Endothelial cell of umbilical vein (primary cell): ENCODE results near the gene DCTD. TPM values are rescaled to one million over a fixed set of nuclear protein-coding genes. Genes with fewer than 3 reads are reported as not detected.

Experiments
- BruUV-seq: library from RNA; stranded (reverse); fragments of 400-500 nt; replicated peaks from 2 replicates; lab custom pipeline; 2021; lab: Mats Ljungman, UMichigan
- CTCF ChIA-PET: fragments of 300-600, 350-600 bp; sonication (Branson Sonifier 250); formaldehyde crosslinking; loops from one replicate; lab custom pipeline; 2021; ENCODE audit warnings: antibody characterized with exemption, inconsistent platforms; lab: Charles Lee
- POLR2A ChIA-PET: fragments of 300-600, 350-600 bp; sonication (Branson Sonifier 250); formaldehyde crosslinking; loops from one replicate; lab custom pipeline; 2021; ENCODE audit warnings: antibody characterized with exemption, inconsistent platforms; lab: Charles Lee
- DNase-seq: peaks from one replicate; pipeline ENCODE4 v3.0.0-alpha.2; 2011; ENCODE audit warnings: low read depth, low spot score
- FAIRE-seq: peaks from 2 replicates; lab custom pipeline; 2011; peaks lifted over from hg19 to GRCh38; lab: Jason Lieb, UNC
- H2AFZ ChIP-seq: 2 replicates; pipeline ENCODE4 v1.6.0; 2012; ENCODE audit warnings: low read depth, low read length, control low read depth, inconsistent platforms
- H3K27ac ChIP-seq: 2 replicates; pipeline ENCODE4 v1.5.1; 2011; ENCODE audit warnings: low read depth, mild to moderate bottlenecking, control low read depth, low read length, moderate library complexity; ENCODE audit not compliant: insufficient read depth
- H3K27me3 ChIP-seq, 2 experiments: 2 replicates each; pipeline versions ENCODE4 v1.6.0 to v1.6.1; 2011; ENCODE audit warnings: low read length in 2 of 2, mixed read lengths in 1 of 2; ENCODE audit not compliant: control insufficient read depth in 2 of 2, insufficient read depth in 2 of 2
- H3K36me3 ChIP-seq, 2 experiments: 2 replicates in 1 of 2; 3 replicates in 1 of 2; pipeline ENCODE4 v1.5.1; 2011; ENCODE audit warnings: low read length in 2 of 2, mild to moderate bottlenecking in 1 of 2, moderate library complexity in 1 of 2; ENCODE audit not compliant: control insufficient read depth in 2 of 2, insufficient read depth in 2 of 2; ENCODE audit errors: extremely low read depth in 1 of 2
- H3K4me1 ChIP-seq: 3 replicates; pipeline ENCODE4 v1.5.1; 2011; ENCODE audit warnings: mild to moderate bottlenecking, low read length; ENCODE audit not compliant: control insufficient read depth, insufficient read depth; ENCODE audit errors: extremely low read depth
- H3K4me2 ChIP-seq: 2 replicates; pipeline ENCODE4 v1.6.1; 2011; ENCODE audit warnings: low read length, control low read depth, mixed read lengths; ENCODE audit not compliant: insufficient read depth
- H3K4me3 ChIP-seq, 3 experiments: fragments of 200-600 bp in 1 of 3; sonication (generic), shearing (Covaris generic) in 1 of 3; replicated peaks in 1 of 3; 2 replicates each; pipeline ENCODE4 v1.5.1; 2011 to 2016; ENCODE audit warnings: control low read depth in 3 of 3, low read length in 3 of 3, mild to moderate bottlenecking in 2 of 3, inconsistent platforms in 1 of 3, low read depth in 1 of 3, moderate library complexity in 1 of 3; ENCODE audit not compliant: insufficient read depth in 1 of 3
- H3K79me2 ChIP-seq: 2 replicates; pipeline ENCODE4 v1.6.0; 2012; ENCODE audit warnings: low read length, inconsistent platforms; ENCODE audit not compliant: control insufficient read depth, insufficient read depth
- H3K9ac ChIP-seq: replicated peaks from 2 replicates; pipeline ENCODE3; 2011; ENCODE audit warnings: low read length, control low read depth; ENCODE audit not compliant: insufficient read depth; ENCODE audit errors: extremely low read depth
- H3K9me1 ChIP-seq: replicated peaks from 3 replicates; pipeline ENCODE4 v1.6.0; 2011; ENCODE audit warnings: mild to moderate bottlenecking, low read length; ENCODE audit not compliant: control insufficient read depth, insufficient read depth; ENCODE audit errors: extremely low read depth
- H3K9me3 ChIP-seq: replicated peaks from 2 replicates; pipeline ENCODE4 v1.5.1; 2012; ENCODE audit warnings: low read length, inconsistent platforms; ENCODE audit not compliant: control insufficient read depth, insufficient read depth
- H4K20me1 ChIP-seq: replicated peaks from 2 replicates; pipeline ENCODE3; 2011; ENCODE audit warnings: mild to moderate bottlenecking, low read length; ENCODE audit not compliant: control insufficient read depth, insufficient read depth; ENCODE audit errors: extremely low read depth
- EZH2 ChIP-seq: IDR thresholded peaks from 2 replicates; pipeline ENCODE4 v1.6.1; 2012; ENCODE audit warnings: borderline replicate concordance, low read depth, mild to moderate bottlenecking, moderate library complexity, low read length, inconsistent platforms; ENCODE audit not compliant: severe bottlenecking
- GATA2 ChIP-seq: IDR thresholded peaks from 2 replicates; pipeline ENCODE4 v1.7.0; 2011; ENCODE audit warnings: low read depth, mild to moderate bottlenecking, moderate library complexity, mixed read lengths, low read length; ENCODE audit not compliant: insufficient read length, insufficient read depth
- JUN ChIP-seq: IDR thresholded peaks from 2 replicates; pipeline ENCODE4 v1.6.1; 2011; ENCODE audit warnings: borderline replicate concordance, low read depth; ENCODE audit not compliant: insufficient read length, insufficient read depth
- MAX ChIP-seq: IDR thresholded peaks from 2 replicates; pipeline ENCODE4 v1.6.1; 2011; ENCODE audit not compliant: insufficient read depth, insufficient read length
- MYC ChIP-seq: IDR thresholded peaks from one replicate; pipeline ENCODE4 v1.6.1; 2011; ENCODE audit warnings: mild to moderate bottlenecking, low read depth, low read length
- POLR2A ChIP-seq: IDR thresholded peaks from 2 replicates; pipeline ENCODE4 v1.6.1; 2012; ENCODE audit warnings: low read depth, mild to moderate bottlenecking, control low read depth, low read length
- dilution Hi-C: fragments of 300-500 bp; cut with MboI; formaldehyde crosslinking; loops from one replicate; pipeline ENCODE4 v1.15.0; 2019; ENCODE audit warnings: low sequenced_read_pairs; ENCODE audit not compliant: extremely low pct_ligation_motif_present
- intact Hi-C: fragments of 100-400 bp; cut with micrococcal nuclease; formaldehyde crosslinking; loops from one replicate; pipeline ENCODE4 v1.10.0; 2022
- polyA plus RNA-seq, 4 experiments: library from polyadenylated mRNA; depleted of rRNA in 3 of 4; stranded (reverse) in 3 of 4; unstranded in 1 of 4; fragments of >200 nt; gene quantifications; 2 replicates each; pipeline versions ENCODE4 v1.2.1 to v1.2.3, GENCODE V29; 2011 to 2012; ENCODE audit warnings: missing spikeins in 1 of 4
- total RNA-seq: library from RNA; stranded (reverse); gene quantifications from 2 replicates; pipeline ENCODE4 v1.2.3, GENCODE V29; 2021
- TF ChIP-seq, protein P1 (sequence below), 2 donors: IDR thresholded peaks; 1 replicate in 1 of 2; 2 replicates in 1 of 2; pipeline ENCODE4 v1.5.1; 2011; ENCODE audit warnings: low read length in 2 of 2, mild to moderate bottlenecking in 2 of 2, moderate library complexity in 2 of 2, control low read depth in 1 of 2, inconsistent platforms in 1 of 2, low read depth in 1 of 2; ENCODE audit not compliant: insufficient read depth in 1 of 2; ENCODE audit errors: extremely low read depth in 1 of 2

The DCTD gene
- total and polyA plus RNA-seq, 2 donors (not counting 3 experiments of a cell fraction or from before 2014, with no cell fraction given) = 105 to 111 TPM

DNA sequence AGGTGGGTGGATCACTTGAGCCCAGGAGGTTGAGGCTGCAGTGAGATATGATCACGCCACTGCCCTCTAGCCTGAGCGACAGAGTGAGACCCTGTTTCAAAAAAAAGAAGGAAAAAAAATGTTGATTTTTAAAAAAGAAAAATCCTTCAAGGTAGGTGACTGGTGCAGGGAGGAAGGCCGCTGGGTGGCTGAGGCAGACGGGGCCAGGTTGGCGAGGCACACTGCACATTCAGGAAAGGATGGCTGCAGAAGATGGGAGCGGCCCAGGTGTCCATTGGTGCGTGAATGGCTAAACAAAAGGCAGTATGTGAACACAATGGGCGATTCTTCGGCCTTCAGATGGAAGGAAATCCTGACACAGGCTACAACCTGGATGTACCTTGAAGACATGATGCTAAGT, 30.4 kb downstream of the DCTD start:
- DNase-seq (no peak), FAIRE-seq (no peak)
- dilution Hi-C loops = no loop called here
- Histone ChIP-seq H2AFZ (no peak overlapping the region), H3K4me2 (no peak overlapping the region), H3K9ac (no peak overlapping the region), H3K9me1 (no peaks in the 10 kb centered on the region), H3K27ac (no peak overlapping the region), H3K79me2 (no peaks in the 10 kb centered on the region), H3K4me3 (no peak overlapping the region), H3K9me3 (no peaks in the 10 kb centered on the region), H3K36me3 (peaks cover 10 to 28% of the 10 kb centered on the region in 2 experiments), H3K27me3 (no peaks in the 10 kb centered on the region), H3K4me1 (no peaks in the 10 kb centered on the region), H4K20me1 (no peaks in the 10 kb centered on the region)
- ChIA-PET CTCF (no interaction called here), POLR2A (no interaction called here)
- BruUV-seq = no TSS peak
- no peak for TF ChIP-seq POLR2A
- no peak for TF ChIP-seq MAX
- TF ChIP-seq, protein P1, sequence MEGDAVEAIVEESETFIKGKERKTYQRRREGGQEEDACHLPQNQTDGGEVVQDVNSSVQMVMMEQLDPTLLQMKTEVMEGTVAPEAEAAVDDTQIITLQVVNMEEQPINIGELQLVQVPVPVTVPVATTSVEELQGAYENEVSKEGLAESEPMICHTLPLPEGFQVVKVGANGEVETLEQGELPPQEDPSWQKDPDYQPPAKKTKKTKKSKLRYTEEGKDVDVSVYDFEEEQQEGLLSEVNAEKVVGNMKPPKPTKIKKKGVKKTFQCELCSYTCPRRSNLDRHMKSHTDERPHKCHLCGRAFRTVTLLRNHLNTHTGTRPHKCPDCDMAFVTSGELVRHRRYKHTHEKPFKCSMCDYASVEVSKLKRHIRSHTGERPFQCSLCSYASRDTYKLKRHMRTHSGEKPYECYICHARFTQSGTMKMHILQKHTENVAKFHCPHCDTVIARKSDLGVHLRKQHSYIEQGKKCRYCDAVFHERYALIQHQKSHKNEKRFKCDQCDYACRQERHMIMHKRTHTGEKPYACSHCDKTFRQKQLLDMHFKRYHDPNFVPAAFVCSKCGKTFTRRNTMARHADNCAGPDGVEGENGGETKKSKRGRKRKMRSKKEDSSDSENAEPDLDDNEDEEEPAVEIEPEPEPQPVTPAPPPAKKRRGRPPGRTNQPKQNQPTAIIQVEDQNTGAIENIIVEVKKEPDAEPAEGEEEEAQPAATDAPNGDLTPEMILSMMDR (IDR thresholded peaks at IDR 0.05; ENCODE audit: extremely low read depth in 1 of 2, insufficient read depth in 1 of 2, low read depth in 1 of 2, low read length in 2 of 2) = no peak
- no peak for TF ChIP-seq MYC
- no peak for TF ChIP-seq EZH2
- no peak for TF ChIP-seq GATA2
- no peak for TF ChIP-seq JUN
- intact Hi-C loops = no loop called here
